DOHH2 (cell line): ENCODE results near the gene CRLF2.
"Not testable (repeated sequence)": the region's sequence is repeated elsewhere in the genome, so short reads cannot be mapped to it uniquely, and the experiment has no call there.

ENCODE experiments used
- H3F3A ChIP-seq: fragments of 200-600 bp; sonication (generic), shearing (Covaris generic); 2 replicates; pipeline ENCODE4 v1.6.0; 2016; ENCODE audit warnings: antibody characterized with exemption, mild to moderate bottlenecking; ENCODE audit not compliant: control insufficient read depth, insufficient read depth
- H3K27ac ChIP-seq: fragments of 200-600 bp; sonication (generic); 2 replicates; pipeline ENCODE4 v1.5.1; 2014; ENCODE audit warnings: low read depth, mild to moderate bottlenecking, low read length, moderate library complexity
- H3K27me3 ChIP-seq: fragments of 200-600 bp; sonication (generic); 2 replicates; pipeline ENCODE4 v1.6.1; 2014; ENCODE audit warnings: mild to moderate bottlenecking, low read length, mixed read lengths; ENCODE audit not compliant: control insufficient read depth
- H3K36me3 ChIP-seq: fragments of 200-600 bp; sonication (generic); 2 replicates; pipeline ENCODE4 v1.6.1; 2014; ENCODE audit warnings: mild to moderate bottlenecking, low read length, moderate library complexity, mixed read lengths; ENCODE audit not compliant: control insufficient read depth
- H3K4me1 ChIP-seq: fragments of 200-600 bp; sonication (generic); 2 replicates; pipeline ENCODE4 v1.6.1; 2014; ENCODE audit warnings: mild to moderate bottlenecking, low read length, mixed read lengths; ENCODE audit not compliant: control insufficient read depth
- H3K4me2 ChIP-seq: fragments of 200-600 bp; sonication (generic); 2 replicates; pipeline ENCODE4 v1.6.0; 2014; ENCODE audit warnings: mild to moderate bottlenecking, low read length, moderate library complexity
- H3K4me3 ChIP-seq: fragments of 200-600 bp; sonication (generic); 2 replicates; pipeline ENCODE4 v1.5.1; 2014; ENCODE audit warnings: mild to moderate bottlenecking, low read length, mixed read lengths
- H3K79me2 ChIP-seq: fragments of 200-600 bp; sonication (generic); 2 replicates; pipeline ENCODE4 v1.6.1; 2014; ENCODE audit warnings: mild to moderate bottlenecking, low read length, mixed read lengths; ENCODE audit not compliant: control insufficient read depth
- H3K9me2 ChIP-seq: fragments of 200-600 bp; sonication (generic); replicated peaks from 2 replicates; pipeline ENCODE4 v1.6.1; 2014; ENCODE audit warnings: mild to moderate bottlenecking, low read length, mixed read lengths; ENCODE audit not compliant: control insufficient read depth
- H3K9me3 ChIP-seq: fragments of 200-600 bp; sonication (generic); 2 replicates; pipeline ENCODE4 v1.6.1; 2014; ENCODE audit warnings: antibody characterized with exemption, low read length, mixed read lengths; ENCODE audit not compliant: control insufficient read depth, insufficient read depth
- H4K20me1 ChIP-seq: fragments of 200-600 bp; sonication (generic); 2 replicates; pipeline ENCODE4 v1.6.0; 2014; ENCODE audit warnings: low read depth, mild to moderate bottlenecking, antibody characterized with exemption, low read length, moderate library complexity; ENCODE audit not compliant: control insufficient read depth, insufficient read depth
- EZH2phosphoT487 ChIP-seq: fragments of 200-600 bp; sonication (generic); IDR thresholded peaks from 2 replicates; pipeline ENCODE4 v1.6.1; 2017; ENCODE audit warnings: borderline replicate concordance, mild to moderate bottlenecking, antibody characterized with exemption, low read length, moderate library complexity, mixed read lengths
- TF ChIP-seq, protein P1 (sequence below): fragments of 200-600 bp; sonication (generic); IDR thresholded peaks from one replicate; pipeline ENCODE4 v1.5.1; 2014; ENCODE audit warnings: antibody characterized with exemption, mild to moderate bottlenecking, low read depth, low read length; ENCODE audit not compliant: poor library complexity, severe bottlenecking

CRLF2 gene

DNA sequence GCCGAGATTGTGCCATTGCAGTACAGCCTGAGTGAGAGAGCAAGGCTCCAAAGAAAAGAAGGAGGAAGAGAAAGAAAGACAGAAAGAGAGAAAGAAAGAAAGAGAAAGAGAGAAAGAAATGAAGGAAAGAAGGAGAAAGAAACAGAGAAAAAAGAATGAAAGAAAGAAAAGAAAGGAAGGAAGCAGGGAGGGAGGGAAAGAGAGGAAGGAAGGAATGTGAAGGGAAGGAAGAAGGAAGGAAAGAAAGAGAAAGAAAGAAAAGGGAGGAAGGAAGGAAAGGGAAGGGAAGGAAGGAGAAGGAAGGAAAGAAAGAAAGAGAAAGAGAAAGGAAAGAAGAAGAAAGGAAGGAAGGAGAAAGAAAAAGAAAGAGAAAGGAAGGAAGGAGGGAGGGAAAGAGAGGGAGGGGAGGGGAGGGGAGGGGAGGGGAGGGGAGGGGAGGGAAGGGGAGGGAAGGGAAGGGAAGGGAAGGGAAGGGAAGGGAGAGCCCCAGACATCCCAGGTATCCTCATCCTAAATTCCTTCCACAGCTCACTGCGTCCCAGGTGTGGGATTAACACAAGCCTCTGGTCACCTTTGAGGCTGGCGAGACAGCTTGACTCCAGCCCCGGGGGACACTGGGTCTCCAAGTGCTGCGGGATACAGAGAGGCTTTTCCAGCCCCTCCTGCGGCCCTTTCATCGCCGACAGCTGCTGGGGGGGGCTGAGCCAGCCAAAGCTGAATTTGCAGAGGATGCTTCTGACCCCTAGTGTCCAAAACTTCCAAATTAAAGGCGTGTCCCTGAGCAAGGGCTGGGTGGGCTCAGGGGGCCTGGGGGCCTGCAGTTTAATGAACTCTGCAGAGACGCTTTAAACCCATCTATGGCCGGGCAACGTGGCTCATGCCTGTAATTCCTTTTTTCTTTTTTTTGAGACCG lies 32.0 kb upstream of the CRLF2 start:
- Histone ChIP-seq H3K27ac (no peak overlapping the region), H3K27me3 (no peaks in the 10 kb centered on the region), H3K36me3 (no peaks in the 10 kb centered on the region), H3F3A (0 out of 2 replicates have a peak, but pooled peaks cover 2% of the 10 kb centered on the region), H4K20me1 (no peaks in the 10 kb centered on the region), H3K9me2 (no peaks in the 10 kb centered on the region), H3K79me2 (no peaks in the 10 kb centered on the region), H3K4me2 (no peak overlapping the region; the same call in 1 of the 2 replicates), H3K4me3 (no peak overlapping the region), H3K9me3 (no peaks in the 10 kb centered on the region), H3K4me1 (peaks cover 44% of the 10 kb centered on the region)
- TF ChIP-seq, protein P1, sequence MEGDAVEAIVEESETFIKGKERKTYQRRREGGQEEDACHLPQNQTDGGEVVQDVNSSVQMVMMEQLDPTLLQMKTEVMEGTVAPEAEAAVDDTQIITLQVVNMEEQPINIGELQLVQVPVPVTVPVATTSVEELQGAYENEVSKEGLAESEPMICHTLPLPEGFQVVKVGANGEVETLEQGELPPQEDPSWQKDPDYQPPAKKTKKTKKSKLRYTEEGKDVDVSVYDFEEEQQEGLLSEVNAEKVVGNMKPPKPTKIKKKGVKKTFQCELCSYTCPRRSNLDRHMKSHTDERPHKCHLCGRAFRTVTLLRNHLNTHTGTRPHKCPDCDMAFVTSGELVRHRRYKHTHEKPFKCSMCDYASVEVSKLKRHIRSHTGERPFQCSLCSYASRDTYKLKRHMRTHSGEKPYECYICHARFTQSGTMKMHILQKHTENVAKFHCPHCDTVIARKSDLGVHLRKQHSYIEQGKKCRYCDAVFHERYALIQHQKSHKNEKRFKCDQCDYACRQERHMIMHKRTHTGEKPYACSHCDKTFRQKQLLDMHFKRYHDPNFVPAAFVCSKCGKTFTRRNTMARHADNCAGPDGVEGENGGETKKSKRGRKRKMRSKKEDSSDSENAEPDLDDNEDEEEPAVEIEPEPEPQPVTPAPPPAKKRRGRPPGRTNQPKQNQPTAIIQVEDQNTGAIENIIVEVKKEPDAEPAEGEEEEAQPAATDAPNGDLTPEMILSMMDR: peak; percentile 41
- TF ChIP-seq EZH2phosphoT487: no peak

DNA sequence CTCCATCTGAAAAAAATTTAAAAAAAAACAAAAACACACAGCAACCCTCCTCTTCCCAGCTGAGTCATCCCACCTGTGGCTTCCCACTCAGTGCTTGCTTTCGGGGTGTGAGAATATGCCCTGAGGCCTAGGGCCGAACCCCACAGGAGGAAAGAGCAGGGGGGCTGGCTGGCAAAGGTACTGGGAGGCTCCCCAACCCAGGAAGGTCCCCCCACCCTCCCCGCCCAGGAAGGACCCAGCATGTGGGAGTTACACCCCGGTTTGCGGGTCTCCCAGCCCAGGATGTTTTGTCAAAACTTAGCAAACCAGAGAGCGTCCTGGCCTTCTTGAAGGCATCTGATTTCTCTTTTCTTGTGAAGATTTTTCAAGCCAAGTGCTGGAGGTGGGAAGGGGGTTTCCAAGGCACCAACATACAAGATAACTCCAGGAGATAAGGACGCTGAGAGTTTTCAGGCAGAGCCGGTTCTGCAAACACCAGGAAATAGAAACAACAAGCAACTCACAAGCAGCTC lies 30.5 kb upstream of the CRLF2 start:
- Histone ChIP-seq H3K4me2 (no peak overlapping the region), H4K20me1 (no peaks in the 10 kb centered on the region), H3K4me1 (peaks cover 32% of the 10 kb centered on the region), H3K27ac (no peak overlapping the region), H3K36me3 (no peaks in the 10 kb centered on the region), H3K9me3 (no peaks in the 10 kb centered on the region), H3K4me3 (no peak overlapping the region), H3K9me2 (no peaks in the 10 kb centered on the region), H3K27me3 (no peaks in the 10 kb centered on the region), H3F3A (no peaks in the 10 kb centered on the region), H3K79me2 (no peaks in the 10 kb centered on the region)
- no peak for TF ChIP-seq EZH2phosphoT487
- TF ChIP-seq, protein P1: no peak

- not testable (repeated sequence) for H3K9me3 ChIP-seq, H3K4me2 ChIP-seq, H3K27ac ChIP-seq, H3K9me2 ChIP-seq, H3F3A ChIP-seq, H3K36me3 ChIP-seq, H3K4me3 ChIP-seq, H3K27me3 ChIP-seq, H3K79me2 ChIP-seq, H4K20me1 ChIP-seq
- peaks cover 27% of the 10 kb centered on the region for H3K4me1 ChIP-seq
Measured at GRCh38 chrX:1240551-1240950, 28.1 kb upstream of the CRLF2 start.

DNA sequence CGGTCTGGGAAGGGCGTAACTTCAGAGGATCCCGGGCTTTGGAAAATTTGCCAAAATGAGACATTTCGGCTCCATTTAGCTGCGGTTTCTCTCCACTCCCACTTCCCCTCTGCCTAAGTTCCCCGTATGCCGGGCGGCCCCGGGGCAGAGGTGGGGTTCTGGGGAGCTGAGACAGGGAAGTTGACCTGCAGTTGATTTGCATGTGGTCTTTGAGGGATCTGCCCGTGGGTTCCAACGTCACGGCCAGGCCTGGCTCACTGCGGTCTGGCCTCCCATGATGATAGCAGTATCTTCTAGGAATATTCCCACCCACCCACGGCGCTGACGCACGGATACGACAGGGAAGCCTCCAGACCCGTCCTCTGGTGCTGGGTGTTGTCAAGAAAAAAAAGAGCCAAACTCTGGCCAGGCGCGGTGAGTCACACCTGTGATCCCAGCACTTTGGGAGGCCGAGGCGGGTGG lies 27.3 kb upstream of the CRLF2 start:
- H3K4me2 ChIP-seq: peak overlapping the region; percentile 64
- H3K27ac ChIP-seq: peak overlapping the region; percentile 27; the same call in 1 of the 2 replicates
- no peaks in the 10 kb centered on the region for H3F3A ChIP-seq
- H3K79me2 ChIP-seq: no peaks in the 10 kb centered on the region
- H4K20me1 ChIP-seq: no peaks in the 10 kb centered on the region
- no peaks in the 10 kb centered on the region for H3K36me3 ChIP-seq
- no peaks in the 10 kb centered on the region for H3K9me3 ChIP-seq
- H3K27me3 ChIP-seq: no peaks in the 10 kb centered on the region
- H3K9me2 ChIP-seq: no peaks in the 10 kb centered on the region
- peaks cover 27% of the 10 kb centered on the region for H3K4me1 ChIP-seq
- TF ChIP-seq, protein P1: no peak
- no peak for TF ChIP-seq EZH2phosphoT487
- H3K4me3 ChIP-seq: peak overlapping the region; percentile 53
